ENCODE data around the gene AMTN. TPM values are rescaled to one million over a fixed set of nuclear protein-coding genes. Genes with fewer than 3 reads are reported as not detected.

AMTN gene
- total RNA-seq, 4 donors from 2014 or later, result not detected

DNA sequence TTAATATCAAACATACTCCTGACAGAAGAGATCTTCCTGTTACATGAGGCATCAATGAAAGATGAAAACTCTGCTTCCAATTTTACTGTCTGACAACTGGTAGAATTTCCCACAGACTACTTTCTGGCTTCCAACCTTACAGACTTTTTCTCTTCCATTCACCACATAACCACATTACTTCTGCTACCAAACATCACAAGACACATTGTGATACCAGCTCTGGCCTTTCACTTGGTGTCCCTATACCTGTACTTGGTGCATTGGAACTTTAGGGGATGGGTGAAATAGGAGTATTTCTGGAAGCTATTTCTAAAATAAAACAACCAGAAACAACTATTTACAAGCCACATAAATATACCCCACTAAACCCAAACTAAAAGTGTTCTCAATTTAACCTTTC, 20.5 kb downstream of the AMTN start:
- TF ChIP-seq POLR2A (IDR thresholded peaks at IDR 0.05) (no peak), EP300 (IDR thresholded peaks at IDR 0.05; ENCODE audit: low read depth) (no peak), POLR2AphosphoS5 (IDR thresholded peaks at IDR 0.05) (no peak)
- TF ChIP-seq, protein P1, sequence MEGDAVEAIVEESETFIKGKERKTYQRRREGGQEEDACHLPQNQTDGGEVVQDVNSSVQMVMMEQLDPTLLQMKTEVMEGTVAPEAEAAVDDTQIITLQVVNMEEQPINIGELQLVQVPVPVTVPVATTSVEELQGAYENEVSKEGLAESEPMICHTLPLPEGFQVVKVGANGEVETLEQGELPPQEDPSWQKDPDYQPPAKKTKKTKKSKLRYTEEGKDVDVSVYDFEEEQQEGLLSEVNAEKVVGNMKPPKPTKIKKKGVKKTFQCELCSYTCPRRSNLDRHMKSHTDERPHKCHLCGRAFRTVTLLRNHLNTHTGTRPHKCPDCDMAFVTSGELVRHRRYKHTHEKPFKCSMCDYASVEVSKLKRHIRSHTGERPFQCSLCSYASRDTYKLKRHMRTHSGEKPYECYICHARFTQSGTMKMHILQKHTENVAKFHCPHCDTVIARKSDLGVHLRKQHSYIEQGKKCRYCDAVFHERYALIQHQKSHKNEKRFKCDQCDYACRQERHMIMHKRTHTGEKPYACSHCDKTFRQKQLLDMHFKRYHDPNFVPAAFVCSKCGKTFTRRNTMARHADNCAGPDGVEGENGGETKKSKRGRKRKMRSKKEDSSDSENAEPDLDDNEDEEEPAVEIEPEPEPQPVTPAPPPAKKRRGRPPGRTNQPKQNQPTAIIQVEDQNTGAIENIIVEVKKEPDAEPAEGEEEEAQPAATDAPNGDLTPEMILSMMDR (IDR thresholded peaks at IDR 0.05), result no peak
- no peaks in the 10 kb centered on the region for H3K4me1 ChIP-seq
- no peak for DNase-seq
- H3K27ac ChIP-seq, result no peak overlapping the region
- in situ Hi-C loops (cut with MboI; ENCODE audit: low pct_ligation_motif_present in 1 of 4, low pct_unique_long_range_greater_than_20kb in 1 of 4, low sequenced_read_pairs in 3 of 4), result no loop called here
- H3K4me3 ChIP-seq, result no peak overlapping the region
- no peaks in the 10 kb centered on the region for H3K36me3 ChIP-seq
- intact Hi-C loops (cut with DNase I; ENCODE audit: low total_unique reads), result no loop called here
- no peaks in the 10 kb centered on the region for H3K9me3 ChIP-seq
- H3K27me3 ChIP-seq, result no peaks in the 10 kb centered on the region

- in situ Hi-C loops (cut with MboI; ENCODE audit: low pct_ligation_motif_present in 1 of 4, low pct_unique_long_range_greater_than_20kb in 1 of 4, low sequenced_read_pairs in 3 of 4) (no loop called here), intact Hi-C loops (cut with DNase I; ENCODE audit: low total_unique reads) (no loop called here)
- TF ChIP-seq, protein P1 (IDR thresholded peaks at IDR 0.05), result peak in 1 of 5 experiments; percentile 19
- TF ChIP-seq POLR2AphosphoS5 (IDR thresholded peaks at IDR 0.05), result no peak
- Histone ChIP-seq H3K4me1 (no peaks in the 10 kb centered on the region), H3K4me3 (no peak overlapping the region), H3K9me3 (no peaks in the 10 kb centered on the region), H3K27ac (no peak overlapping the region), H3K27me3 (no peaks in the 10 kb centered on the region), H3K36me3 (no peaks in the 10 kb centered on the region)
- no peak for DNase-seq
Measured at GRCh38 chr4:70544279-70544868, 26.0 kb downstream of the AMTN start.

- H3K4me3 ChIP-seq, result no peak overlapping the region
- no peaks in the 10 kb centered on the region for H3K9me3 ChIP-seq
- DNase-seq, result no peak
- intact Hi-C loops (cut with DNase I; ENCODE audit: low total_unique reads) (no loop called here), in situ Hi-C loops (cut with MboI; ENCODE audit: low pct_ligation_motif_present in 1 of 4, low pct_unique_long_range_greater_than_20kb in 1 of 4, low sequenced_read_pairs in 3 of 4) (no loop called here)
- no peaks in the 10 kb centered on the region for H3K27me3 ChIP-seq
- H3K27ac ChIP-seq, result no peak overlapping the region
- H3K4me1 ChIP-seq, result peaks cover 0 to 5% (median 0%) of the 10 kb centered on the region in 4 donors
- WGBS, 2 donors (ENCODE audit: low coverage in 1 of 2), result 80 to 93% methylated on average over 1 of the region's 1 CpG
- TF ChIP-seq, protein P1 (IDR thresholded peaks at IDR 0.05), result no peak
- TF ChIP-seq POLR2A (IDR thresholded peaks at IDR 0.05) (no peak), POLR2AphosphoS5 (IDR thresholded peaks at IDR 0.05) (no peak), EP300 (IDR thresholded peaks at IDR 0.05; ENCODE audit: low read depth) (no peak)
- no peaks in the 10 kb centered on the region for H3K36me3 ChIP-seq
Measured at GRCh38 chr4:70556856-70557255, 38.5 kb downstream of the AMTN start.

DNA sequence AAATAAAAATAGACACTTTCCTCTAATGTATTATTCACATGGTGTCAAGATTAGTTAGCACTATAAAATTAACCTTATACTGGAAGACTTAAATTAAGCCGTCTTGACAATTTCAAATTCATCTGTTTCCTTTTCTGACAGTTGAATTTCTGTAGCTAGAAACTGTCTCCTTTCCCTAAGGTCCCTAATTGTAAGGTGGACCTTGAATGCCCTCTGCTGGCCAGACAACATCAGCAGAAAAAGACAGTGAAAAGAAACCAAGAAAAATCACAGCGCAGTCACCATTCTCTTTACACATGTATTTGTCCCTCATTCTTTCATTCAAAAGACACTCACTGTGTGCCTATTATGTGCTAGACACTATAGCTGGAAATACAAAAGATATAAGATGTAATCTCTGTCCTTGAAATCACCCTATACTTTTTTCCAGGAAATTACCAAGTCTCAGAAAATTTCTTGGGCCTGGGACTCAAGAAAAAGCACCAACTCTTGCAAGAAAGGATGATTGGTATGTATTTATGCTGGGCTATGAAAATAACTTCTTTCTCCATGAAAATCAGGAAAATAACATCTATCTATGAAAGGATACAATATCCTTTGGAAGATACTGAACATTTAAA, 41.0 kb downstream of the AMTN start:
- H3K4me3 ChIP-seq, result no peak overlapping the region
- in situ Hi-C loops (cut with MboI; ENCODE audit: low pct_ligation_motif_present in 1 of 4, low pct_unique_long_range_greater_than_20kb in 1 of 4, low sequenced_read_pairs in 3 of 4), result no loop called here
- no peak for TF ChIP-seq POLR2A (IDR thresholded peaks at IDR 0.05)
- TF ChIP-seq EP300 (IDR thresholded peaks at IDR 0.05; ENCODE audit: low read depth), result no peak
- TF ChIP-seq, protein P1 (IDR thresholded peaks at IDR 0.05), result peak; percentile 49 to 60 (median 55)

More for the DNA sequence above, 41.0 kb downstream of the AMTN start:
- no peaks in the 10 kb centered on the region for H3K9me3 ChIP-seq
- peak; percentile 28 for DNase-seq
- intact Hi-C loops (cut with DNase I; ENCODE audit: low total_unique reads), result no loop called here
- H3K36me3 ChIP-seq, result no peaks in the 10 kb centered on the region
- peaks cover 0 to 5% (median 0%) of the 10 kb centered on the region in 4 donors for H3K4me1 ChIP-seq
- 26 to 50% methylated on average over 2 of the region's 2 CpGs for WGBS, 2 donors (ENCODE audit: low coverage in 1 of 2)
- H3K27me3 ChIP-seq, result no peaks in the 10 kb centered on the region
- H3K27ac ChIP-seq, result no peak overlapping the region

Measured in transverse colon (tissue), 4 donors.